HG03095 (cell line): ENCODE measurements around the gene FBXL7.
"Not testable (repeated sequence)": the region's sequence is repeated elsewhere in the genome, so short reads cannot be mapped to it uniquely, and the experiment has no call there.

Experiments
- ATAC-seq: cut with Tn5 transposase; IDR thresholded peaks from one replicate; pipeline ENCODE4 v1.9.1; 2021; ENCODE audit warnings: moderate library complexity; ENCODE audit not compliant: unreplicated experiment

FBXL7 gene

DNA sequence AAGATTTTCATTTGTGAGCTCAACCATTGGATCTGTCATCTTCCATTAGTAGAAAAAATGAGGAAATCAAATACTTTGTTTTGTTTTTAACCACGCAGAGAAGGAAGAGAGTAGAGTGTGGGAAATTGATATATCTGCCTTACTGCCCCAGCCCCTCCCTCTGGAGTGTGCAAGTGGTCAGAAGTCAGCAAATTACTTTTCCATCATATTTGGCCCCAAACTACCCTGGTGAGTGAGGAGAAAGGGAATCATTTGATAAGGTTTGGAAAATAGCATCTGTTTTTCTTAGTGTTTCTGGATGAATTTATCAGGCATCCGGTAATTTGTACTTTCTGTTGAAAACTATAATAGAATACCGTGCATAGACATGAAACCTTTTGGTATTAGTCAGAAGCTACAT lies 352.2 kb downstream of the FBXL7 start:
- no peak for ATAC-seq

DNA sequence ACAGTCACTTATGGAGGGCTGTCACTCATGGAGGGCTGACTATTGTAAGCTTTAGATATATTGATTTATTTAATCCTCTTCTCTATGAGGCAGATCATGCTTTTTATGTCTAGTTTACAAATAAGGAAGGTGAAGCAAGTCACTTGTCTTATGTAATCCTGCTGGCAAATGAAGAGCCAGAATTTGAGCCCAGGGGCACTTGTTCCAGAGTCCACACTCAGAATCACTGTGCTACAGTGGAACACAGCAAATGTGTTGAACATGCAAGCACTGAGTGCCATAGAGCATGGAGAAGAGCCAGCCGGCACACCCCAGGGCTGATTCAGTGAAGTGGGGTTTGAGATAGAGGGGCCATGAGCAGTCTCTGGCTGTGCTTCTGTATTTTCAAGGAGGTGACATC lies 353.0 kb downstream of the FBXL7 start:
- no peak for ATAC-seq

DNA sequence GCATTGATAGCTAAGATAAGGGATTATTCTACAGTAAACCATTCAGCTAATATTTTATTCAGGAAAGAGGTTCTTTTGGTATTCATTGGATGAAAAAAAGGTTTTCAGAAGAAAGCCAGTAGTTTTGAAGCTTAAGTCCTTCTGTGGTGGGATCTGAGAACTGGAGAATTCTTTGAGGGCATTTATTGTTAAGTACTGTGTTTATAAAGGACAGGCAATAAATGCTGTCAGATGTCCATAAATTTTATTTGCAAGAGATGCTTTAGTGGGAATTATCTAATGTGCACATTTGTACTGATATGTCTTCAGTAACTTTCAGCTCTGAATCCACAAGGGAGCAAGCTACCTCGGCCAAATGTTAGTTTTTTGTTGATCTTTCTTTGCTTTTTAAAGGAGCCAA lies 358.3 kb downstream of the FBXL7 start:
- no peak for ATAC-seq

DNA sequence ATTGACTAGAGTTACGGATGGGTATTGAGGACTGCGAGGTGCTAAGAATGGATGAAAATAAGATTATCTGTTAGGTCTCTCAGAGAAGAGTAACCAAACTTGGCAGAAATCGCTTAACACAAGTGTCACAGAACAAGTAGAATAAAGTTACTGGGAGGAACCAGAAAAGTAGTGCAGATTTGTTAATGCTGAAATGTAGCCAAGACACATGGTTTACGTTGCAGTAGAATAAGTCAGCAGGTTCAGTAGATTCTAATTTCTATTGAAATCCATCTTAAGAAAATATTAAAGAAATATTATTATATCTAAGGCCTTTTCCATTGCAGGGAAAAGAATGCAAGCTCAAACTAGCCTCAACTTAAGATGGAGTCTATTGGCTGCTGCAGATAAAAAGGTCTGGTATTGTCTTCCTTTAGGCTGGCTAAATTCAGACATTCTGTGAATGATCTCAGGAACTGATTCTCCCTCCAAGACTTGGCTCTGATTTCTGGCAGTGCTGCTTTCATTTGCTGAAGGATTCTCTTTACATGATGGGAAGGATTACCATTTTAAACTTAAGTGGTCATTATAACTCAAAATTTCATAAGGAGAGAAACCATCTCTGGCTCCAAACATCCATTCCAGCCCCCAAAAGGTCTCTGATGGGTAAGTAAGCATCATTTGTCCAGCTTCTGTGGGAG lies 364.7 kb downstream of the FBXL7 start:
- ATAC-seq, result no peak

DNA sequence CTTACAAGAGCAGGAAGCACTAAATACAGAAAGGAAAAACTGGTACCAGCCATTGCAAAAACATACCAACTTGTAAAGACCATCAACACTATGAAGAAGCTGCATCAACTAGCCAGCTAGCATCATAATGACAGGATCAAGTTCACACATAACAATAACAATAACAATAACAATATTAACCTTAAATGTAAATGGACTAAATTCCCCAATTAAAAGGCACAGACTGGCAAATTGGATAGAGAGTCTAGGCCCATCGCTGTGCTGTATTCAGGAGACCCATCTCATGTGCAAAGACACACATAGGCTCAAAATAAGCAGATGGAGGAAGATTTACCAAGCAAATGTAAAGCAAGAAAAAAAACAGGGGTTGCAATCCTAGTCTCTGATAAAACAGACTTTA lies 372.3 kb downstream of the FBXL7 start:
- not testable (repeated sequence) for ATAC-seq

DNA sequence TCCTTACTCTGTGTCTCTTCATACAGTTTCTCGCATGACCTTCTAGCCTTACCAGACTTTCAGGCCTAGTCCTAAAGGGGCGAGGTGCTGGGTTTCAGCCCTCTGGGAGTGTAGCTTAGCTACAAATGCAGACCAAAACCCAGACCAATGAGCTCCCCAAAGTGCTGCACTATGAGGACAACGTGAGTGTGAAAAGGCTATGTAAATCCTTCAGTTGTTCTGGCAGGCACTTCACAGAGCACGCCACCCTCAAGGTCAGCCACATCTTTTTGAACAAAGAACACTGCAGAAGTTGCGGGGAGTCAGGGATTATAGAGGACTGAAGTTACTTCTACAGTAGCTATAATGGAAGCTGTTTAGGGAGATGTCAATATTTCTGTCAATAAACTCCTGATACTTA lies 377.9 kb downstream of the FBXL7 start:
- ATAC-seq, result no peak

DNA sequence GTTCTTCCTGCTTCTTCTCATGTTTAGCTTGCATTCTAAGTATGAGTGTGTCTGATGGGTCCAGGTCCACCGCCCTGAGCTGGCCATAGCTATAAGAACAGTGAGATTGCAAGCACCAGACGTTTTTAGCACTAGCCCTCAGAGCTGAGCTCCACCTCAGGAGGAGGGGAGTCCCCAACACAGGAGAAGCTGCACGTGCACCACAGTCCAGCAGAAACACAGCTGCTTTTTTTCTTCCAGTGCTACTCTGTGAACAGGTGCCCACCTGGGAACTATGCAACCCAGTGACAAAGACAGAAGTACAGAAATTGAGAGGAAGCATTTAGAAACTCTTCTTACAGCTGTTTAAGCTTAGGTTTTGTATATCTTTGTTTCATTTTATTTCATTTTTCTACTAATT lies 380.2 kb downstream of the FBXL7 start:
- ATAC-seq, result no peak

DNA sequence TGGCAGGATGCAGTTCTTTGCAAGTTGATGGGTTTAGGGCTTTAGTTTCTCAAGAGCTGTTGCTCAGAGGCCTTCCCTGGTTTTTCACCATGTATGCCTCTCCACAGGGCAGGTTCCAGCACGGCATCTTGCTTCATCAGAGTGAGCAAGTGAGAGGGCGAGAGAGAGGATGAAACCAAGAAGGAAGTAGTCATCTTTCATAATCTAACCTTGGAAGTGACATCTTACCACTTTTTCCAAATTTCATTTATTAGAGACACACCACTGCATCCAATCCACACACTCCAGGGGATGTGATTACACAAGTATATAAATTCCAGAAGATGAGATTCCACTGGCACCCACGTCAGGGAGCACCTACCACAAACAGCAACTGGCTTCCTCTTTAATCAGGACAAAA lies 385.2 kb downstream of the FBXL7 start:
- no peak for ATAC-seq

DNA sequence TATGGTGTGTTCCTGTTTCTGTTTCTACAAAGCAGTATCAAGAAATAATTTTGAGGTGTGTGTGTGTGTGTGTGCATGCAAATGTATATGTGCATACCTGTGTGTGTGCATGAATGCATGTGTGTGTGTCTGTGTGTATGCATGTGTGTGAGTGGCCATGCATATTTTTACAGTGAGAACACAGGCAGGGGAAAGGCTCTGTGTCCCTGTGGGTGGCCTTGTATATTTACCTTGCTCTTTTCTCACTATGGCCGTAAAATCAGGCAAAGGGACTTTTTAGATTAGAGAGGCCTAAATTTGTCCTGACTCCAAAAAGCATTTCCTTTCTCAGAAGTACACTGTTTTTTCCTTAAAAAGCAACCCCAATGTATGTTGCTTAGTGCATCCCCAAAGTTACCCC lies 386.2 kb downstream of the FBXL7 start:
- no peak for ATAC-seq

DNA sequence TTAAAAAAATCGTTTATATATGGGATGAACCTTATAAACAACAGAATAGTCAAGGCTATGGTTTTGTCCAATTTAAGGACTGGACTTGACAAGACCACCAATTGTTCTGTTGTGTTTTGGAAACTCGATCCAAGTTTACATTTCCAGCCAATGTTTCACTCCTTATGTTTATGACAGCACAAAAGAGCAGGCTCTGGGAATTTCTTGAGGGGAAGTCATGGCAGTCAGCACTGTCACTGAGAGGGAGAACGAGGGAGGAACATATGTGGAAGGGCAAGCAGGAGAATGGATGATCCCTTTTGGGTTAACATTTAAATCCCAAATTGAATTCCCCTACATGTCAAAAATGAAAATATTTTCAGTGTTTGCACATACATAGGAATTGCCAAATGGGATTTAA lies 387.1 kb downstream of the FBXL7 start:
- ATAC-seq, result no peak

DNA sequence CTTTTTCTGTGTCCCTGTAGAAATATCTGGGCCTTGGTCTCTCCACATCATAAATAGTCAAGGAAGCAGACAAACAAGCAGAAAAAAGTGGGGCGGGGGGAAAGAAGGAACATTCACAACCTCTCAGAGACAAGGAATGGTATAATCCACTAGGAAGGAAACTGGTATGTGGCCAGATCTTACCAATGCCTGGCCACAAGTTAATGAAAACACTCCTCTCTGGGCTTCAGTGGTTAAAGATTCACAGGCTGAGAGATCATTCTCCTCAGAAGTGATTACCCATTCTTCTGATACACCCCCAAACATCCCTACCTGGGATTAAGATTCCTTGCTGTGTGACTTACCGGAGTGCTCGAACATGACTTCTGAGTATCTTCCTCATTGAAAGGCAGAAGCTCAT lies 389.0 kb downstream of the FBXL7 start:
- ATAC-seq, result no peak

DNA sequence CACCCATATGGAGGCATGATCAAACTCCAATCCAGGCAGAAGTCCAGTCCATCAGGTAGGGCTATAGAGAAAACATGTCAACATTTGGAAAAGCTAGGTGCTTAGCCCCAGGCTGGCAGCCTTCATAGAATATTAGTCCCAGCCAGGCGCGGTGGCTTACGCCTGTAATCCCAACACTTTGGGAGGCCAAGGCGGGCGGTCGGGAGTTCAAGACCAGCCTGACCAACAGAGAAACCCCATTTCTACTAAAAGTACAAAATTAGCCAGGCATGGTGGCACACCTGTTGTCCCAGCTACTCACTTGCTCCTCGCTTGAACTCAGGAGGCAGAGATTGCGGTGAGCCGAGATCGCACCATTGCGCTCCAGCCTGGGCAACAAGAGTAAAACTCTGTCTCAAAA lies 393.9 kb downstream of the FBXL7 start:
- no peak for ATAC-seq

DNA sequence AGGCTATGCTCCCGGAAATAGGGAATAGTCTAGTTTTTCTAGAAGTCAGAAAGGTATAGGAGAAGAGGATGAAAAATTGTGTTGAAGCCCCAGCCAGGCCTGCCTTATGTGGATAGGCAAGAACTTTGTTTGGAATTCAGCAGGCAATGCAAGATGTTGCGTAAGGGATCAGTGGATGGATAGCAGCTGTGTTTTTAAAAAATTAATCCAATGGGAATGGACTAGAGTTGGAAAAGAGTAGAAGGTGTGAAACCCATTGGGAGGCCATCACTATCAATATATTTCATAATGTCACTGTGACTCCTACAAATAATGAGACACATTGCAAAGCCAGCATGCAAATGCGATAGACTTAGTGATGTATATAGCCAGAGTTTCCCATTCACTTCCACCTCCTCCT lies 397.7 kb downstream of the FBXL7 start:
- ATAC-seq, result no peak

DNA sequence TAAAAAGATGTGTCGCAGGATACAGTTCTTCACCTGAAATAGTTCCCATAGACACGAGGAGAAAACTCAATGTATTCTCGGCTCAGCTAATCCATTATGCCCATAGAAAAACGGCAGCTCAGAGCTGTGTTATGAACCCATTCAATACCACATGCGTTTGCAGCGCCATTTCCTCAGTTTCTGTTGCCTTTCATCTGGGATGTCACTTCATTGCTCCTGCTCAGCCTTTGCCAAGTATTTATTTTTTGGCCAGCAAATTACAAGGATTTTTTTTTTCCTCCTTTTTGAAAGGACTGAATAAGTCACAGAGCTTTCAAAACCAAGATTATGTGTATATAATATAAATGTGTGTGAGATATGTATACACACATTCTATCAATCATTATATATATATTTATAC lies 398.7 kb downstream of the FBXL7 start:
- ATAC-seq, result no peak

DNA sequence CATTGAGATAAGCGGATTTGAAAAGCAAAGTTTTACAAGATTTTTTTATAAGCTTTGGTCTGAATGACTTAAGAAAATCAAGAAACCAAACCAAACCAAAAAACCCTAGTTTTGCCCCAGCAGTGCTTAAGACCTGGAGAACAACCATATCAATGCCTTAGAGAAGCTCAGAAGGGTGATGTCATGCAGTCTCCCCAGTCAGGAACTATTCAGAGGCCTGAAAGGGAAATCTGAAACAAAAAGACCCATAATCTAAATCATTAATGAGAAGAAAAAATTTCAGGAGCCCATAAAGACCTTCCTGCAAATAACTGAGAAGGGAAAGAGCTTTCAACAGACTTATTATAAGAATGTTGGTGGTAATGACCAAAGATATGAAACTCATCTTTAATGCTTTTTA lies 399.5 kb downstream of the FBXL7 start:
- ATAC-seq, result no peak

DNA sequence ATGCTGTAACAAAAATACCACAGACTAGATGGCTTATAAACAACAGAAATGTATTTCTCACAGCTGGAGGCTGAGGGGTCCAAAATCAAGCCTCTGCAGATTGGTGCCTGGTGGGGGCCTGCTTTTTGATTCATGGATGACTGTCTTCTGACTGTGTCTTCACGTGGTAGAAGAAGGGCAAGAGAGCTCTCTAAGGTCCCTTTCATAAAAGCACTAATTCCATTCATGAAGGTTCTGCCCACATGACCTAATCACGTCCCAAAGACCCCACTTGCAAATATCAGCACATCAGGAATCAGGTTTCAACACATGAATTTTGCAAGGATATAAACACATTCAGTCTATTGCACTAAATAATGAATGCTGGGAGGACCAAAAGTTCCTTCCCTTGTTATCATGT lies 401.2 kb downstream of the FBXL7 start:
- ATAC-seq, result no peak

DNA sequence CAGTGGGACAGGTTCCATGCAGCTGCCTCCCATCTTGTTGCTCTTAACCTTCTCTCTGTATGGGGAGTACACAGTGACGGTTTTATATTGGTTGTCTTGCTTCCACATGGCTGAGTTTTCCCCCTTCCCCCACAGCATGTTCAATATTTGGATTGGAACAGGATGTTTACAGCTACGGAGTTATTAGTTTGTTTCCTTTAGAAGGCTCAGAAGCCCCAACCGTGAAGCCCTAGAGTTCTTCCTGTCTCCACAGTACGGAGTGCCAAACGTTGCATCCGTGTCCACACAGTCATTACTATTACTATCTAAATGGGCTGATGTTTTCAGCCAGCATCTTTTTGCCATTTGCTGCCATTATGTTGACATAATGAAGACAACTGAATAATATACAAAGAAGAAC lies 402.1 kb downstream of the FBXL7 start:
- no peak for ATAC-seq

DNA sequence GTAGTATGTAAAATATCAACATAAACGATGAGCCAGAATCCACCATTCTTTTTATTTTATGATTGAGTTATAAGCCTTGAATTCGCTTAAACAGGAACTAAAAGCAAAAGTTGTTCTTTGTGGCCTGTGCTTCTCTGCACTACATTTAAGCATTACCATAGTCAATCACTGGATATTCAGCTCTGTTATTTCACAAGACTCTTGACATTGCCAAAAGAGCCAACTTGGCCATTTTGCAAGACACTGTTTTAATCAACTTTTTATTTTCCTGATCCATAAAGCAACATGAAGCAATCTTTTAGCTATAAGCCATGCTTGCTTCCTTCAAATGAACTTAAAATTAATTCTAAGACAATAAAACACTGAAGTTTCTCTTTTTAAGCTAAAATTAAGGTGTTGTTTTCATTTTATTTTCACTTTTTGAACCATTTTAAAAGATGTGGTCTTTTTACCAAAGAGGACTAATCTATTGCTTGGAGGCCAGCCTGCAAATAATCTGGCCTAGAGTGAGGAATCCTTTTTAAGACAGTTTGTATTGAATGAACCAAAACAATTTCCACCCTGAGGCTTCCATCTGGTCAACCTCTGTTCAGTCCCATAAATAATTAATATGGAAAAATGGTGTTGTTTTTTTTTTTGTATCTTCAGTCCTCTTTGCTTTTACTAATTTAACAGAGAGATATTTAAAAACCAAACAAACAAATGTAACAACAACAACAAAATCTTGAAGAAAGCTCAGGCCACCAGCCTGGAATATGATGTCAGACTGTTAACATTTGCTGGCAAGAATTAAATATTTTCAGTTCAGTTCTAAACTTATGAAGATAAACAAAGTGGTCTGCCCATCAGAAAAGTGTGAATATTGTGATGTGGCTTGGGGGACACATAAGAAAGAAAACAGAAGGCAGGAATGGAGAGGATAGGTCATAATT lies 405.2 kb downstream of the FBXL7 start:
- ATAC-seq, result no peak

DNA sequence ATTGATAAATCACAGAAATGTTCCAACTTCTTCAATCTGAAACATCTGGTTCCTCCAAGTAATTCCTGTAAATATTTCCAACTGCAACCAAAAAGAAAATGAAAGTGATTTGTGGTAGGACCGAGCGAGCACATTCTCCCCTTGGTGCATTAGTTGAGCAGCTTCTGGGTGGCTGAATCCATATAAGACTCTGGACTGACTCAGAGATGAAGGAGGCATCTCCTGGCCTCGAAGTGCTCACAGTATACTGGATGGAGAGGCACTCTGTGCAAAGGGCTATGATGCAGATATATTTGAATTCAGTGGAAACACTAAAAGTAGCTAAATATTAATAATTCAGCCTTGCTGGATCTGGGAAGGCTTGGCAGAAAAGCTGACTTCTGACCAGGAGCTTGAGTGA lies 414.7 kb downstream of the FBXL7 start:
- no peak for ATAC-seq

DNA sequence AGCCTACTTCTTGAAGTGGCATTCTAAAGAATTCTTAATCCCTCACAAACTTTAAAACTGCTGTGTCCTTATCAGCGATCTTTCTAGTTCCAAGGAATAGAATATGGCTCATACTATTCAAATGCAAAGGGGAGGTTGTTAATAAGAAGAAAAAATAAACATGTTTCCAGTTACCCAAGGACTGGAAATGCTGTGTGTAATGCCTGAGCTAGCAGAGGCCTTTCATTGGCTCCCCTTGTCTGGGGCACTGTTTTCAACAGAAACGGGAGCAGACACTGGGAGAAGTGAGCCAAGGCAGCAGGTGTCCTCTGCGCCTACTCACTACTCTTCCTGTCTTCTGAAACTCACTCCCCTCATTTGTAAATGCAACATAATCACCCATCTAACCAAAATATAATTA lies 426.6 kb downstream of the FBXL7 start:
- no peak for ATAC-seq

DNA sequence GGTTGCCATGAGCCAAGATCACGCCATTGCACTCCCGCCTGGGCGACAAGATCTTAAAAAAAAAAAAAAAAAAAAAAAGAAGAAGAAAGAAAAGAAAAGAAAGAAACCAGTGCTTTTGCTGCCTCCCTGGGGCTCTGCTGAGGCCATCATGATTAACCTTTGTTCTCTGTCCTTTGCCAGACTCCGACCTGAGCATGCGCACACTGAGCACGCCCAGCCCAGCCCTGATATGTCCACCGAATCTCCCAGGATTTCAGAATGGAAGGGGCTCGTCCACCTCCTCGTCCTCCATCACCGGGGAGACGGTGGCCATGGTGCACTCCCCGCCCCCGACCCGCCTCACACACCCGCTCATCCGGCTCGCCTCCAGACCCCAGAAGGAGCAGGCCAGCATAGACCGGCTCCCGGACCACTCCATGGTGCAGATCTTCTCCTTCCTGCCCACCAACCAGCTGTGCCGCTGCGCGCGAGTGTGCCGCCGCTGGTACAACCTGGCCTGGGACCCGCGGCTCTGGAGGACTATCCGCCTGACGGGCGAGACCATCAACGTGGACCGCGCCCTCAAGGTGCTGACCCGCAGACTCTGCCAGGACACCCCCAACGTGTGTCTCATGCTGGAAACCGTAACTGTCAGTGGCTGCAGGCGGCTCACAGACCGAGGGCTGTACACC lies 427.9 kb downstream of the FBXL7 start:
- no peak for ATAC-seq
